GM18508 (cell line): ENCODE results near the gene NHLRC2.

Experiments used
- ATAC-seq: cut with Tn5 transposase; IDR thresholded peaks from one replicate; pipeline ENCODE4 v1.9.1; 2021; ENCODE audit warnings: moderate number of reproducible peaks; ENCODE audit not compliant: insufficient read depth, unreplicated experiment

The NHLRC2 gene

DNA sequence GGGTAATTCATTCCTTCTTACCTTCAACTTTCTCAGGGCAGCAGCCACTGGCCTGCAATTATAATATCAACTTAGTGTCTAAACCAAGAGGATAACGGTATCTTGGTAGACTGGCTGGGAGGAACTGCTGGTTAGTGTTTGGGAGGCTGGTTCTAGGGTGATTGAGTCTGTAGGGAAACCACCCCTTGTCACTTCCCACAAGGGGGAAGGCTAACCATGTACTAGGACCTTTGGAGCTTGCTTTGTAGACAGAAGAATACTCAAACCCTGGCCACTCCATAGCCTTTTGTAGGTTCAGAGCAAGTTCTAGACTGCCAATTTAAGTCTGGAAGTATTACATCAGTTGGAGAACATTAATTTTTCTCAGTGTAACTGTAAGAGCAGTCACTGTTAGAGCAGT, 51.3 kb downstream of the NHLRC2 start:
- no peak for ATAC-seq

DNA sequence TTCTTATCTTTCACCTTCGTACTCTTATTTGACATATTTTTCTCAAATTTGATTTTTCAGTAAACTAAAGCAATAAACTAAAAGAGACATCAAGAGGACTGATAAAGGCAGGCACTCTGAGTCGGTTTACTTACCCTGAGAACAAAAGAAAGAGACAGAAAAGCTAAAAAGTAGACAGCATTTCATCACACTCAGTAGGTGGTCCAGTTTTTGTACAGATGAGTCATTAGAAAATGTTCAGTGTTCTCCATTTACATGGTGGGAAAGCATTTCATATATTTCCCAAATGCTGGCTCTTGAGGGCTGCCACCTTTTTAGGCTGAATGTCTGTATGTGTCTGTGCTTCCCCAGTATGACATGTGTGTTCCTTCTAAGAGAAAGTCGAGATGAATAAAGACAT, 52.7 kb downstream of the NHLRC2 start:
- no peak for ATAC-seq

DNA sequence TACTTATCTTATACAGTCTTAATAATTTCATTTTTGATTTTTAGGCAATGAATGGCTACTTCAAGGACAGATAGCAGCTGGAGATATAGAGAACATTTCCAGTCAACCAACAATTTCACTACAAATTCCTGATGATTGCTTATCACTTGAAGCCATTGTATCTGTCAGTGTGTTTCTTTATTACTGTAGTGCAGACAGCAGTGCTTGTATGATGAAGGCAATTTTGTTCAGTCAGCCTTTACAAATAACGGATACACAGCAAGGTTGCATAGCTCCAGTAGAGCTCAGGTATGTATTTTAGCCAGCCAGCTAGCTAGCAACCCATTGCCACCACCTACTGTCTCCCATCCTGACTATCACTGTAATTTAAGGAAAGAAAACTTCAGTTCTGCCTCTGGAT, 53.8 kb downstream of the NHLRC2 start:
- ATAC-seq: no peak

DNA sequence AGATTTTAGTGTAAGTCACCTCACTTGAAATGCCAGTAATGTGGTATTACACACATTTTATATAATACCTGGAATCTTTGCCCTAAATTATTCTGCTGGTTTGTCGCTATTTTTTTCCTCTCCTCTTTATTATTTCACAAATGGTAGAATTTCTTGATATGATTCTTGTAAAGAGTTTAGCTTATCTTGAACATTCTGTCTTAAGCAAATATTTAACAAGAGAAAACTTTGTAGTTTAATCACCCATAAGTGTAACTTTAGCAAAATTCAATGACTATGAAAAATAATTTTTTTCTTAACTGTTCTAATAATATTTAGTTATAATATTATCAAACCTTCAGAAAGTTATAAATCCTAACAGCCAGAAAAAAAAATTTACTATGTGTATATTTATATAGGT, 56.7 kb downstream of the NHLRC2 start:
- ATAC-seq: no peak

DNA sequence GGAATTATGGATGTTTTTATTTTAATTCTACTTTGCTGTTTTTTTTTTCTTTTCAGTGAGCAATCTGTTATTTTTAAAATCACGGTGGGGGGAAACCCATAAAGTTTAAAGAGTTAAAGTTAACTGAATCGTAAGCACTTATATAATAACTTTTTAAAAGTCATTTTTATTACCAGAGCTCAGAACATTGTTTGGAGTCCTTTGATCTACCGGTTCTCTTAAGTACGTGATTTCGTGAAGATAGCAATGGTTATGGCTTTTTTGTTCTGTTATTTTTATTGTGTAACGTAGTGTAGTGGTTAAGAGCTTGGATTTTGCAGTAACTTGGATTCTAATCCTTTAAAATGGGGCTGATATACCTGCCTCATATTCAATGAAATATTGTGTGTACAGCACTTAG, 57.4 kb downstream of the NHLRC2 start:
- ATAC-seq: no peak

DNA sequence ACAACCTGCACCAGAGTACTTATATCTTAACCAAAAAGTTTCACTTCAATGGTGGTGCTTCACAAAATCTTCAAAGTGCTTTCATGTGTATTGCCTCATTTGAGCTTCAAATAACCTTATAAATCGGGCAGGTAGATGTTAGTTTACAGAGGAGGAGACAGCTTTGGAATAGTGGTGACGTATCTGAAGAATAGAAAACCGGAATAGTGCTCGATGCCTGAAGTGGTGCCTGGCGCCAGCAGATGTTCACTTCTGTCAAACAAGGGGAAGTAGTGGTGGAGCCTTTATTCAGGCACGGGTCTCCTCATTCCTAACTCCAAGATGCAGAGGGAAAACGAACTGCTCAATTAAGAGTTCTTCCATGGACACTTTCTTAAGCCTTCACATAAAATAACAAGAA, 58.1 kb downstream of the NHLRC2 start:
- no peak for ATAC-seq

DNA sequence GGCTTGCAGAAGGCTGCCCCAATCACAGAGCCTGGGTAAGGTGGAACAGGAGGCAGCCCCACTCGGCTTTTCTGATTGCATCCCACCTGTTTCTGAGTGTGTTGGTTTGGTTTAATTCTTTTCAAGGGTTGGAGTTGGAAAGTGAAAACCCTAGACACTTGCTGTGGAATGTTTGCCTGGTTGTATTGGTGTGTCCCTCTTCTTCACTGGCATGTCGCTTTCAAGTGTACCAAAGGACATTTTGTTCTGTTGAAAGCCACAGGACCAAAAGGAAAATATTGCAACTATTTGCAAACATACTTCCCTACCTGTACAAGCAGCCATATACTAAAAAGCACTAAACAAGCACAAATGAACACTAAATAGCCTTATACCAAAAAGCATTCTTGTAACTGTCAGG, 60.5 kb downstream of the NHLRC2 start:
- ATAC-seq: no peak

DNA sequence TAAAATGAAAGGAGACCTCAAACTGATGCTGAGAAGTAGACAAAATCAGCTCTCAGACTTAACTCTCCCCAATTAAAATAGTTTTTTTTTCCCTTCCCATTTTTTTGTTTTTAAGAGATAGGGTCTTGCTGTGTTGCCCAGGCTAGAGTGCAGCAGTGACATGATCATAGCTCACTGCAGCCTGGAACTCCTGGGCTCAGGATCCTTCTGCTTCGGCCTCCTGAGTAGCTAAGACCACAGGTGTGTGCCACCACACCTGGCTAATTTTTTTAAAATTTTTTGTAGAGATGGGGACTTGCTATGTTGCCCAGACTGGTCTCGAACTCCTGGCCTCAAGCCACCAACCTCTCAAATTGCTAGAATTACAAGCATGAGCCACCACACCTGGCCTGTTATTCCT, 61.1 kb downstream of the NHLRC2 start:
- ATAC-seq: no peak

DNA sequence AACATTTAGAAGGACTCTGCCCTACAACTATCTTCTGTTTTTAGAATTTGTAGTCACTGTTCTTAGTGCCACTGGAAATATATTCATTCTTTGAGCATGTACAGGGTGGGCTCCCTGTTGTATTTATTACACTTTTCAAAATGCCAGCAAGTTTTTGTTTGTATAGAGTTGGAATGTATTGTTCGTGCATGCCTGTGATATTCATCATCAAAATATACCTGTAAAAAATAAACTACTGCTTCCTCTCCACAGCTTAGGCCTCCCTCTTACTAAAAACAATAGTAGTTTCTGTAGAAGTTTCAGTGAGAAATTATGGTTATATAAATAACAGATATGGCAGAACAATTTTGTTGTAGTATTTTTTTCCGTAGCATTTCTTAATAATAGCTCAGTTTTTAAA, 61.6 kb downstream of the NHLRC2 start:
- ATAC-seq: no peak

DNA sequence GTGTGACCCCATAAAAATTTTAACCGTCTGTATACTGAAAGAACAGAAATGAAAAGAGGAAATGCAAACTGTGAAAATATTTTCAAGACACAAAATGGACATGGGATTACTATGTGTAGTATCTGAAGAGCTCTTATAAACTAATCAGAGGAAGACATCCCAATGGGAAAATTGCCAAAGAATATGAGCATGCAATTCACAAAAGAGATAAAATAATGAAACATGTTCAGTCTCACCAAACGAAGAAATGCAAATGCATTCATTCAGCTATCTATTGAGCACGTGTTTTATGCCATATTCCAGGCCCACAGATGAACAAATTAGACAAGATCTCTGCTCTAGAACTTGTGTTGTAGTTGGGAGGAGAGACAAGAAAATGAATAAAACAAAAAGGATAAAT, 63.2 kb downstream of the NHLRC2 start:
- no peak for ATAC-seq

DNA sequence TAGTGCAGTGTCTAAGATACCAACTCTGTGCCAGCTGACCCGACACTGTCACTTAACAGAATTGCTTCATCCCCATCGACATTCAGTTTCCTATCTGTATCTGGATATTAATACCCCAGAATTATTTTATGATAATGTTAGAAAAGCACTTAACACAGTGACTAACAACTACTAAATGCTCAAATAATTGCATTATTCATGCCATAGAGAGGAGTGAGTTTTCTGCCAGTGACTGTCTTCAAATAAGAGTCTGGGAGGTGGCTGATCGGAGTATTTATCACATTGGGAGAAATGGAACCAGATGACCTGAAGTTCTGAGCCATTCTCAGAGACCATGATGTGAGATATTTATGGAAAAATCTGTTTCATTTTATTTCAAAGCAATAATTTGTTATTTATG, 65.7 kb downstream of the NHLRC2 start:
- ATAC-seq: no peak

DNA sequence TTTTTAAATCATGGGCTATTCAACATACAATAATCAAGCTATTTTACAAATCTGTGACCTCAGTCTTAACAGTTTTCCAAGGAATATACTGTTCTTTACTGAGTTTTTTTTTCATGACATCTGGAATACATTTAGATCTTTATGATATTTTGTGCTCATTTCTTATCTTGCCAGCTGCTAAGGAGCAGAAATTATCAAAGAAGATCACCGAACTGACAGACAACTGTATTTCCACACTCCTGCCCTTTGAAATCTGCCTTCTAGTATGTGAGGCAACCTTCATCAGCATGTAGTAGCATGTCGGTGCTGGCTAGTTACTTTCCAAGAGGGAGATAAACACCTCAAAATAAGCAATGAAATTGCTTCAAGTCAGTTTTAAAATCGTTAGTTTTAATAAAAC, 66.4 kb downstream of the NHLRC2 start:
- ATAC-seq: no peak

DNA sequence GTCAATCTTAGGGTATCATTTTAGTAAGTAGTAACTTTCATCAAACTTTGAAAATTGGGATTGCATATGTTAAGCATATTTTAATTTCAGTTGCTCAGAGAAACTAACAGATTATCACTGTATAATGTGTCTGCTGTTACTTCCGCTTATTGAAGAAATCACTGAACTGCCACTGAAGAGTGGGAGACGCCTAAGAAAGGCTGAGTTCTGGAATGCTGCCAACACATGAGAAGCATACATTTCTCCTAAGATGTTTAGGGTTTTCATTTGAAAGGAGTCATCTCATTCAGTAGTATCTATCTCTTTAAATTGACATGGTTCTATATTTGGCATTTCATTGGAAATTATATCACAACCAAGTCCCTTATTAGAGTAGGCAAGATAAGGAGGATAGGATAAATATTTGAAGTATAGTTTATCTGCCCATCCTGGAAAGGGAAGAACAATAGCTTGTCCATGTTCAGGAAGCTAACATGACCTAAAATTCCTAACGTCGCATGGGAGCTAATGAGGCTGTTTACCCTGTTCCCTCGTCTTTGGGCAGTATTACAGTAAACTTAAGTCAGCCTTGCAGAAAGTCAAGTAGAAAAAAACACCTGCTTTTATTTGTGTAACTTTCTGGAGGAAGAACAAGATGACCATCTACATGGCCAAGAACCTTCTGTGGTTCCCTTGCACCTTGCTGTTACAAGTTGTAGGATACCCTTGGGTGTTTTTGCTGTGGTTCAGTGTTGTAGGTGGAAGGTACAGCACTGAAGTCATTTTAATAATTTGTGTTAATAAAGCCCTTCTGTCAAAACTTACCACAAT, 67.3 kb downstream of the NHLRC2 start:
- no peak for ATAC-seq

DNA sequence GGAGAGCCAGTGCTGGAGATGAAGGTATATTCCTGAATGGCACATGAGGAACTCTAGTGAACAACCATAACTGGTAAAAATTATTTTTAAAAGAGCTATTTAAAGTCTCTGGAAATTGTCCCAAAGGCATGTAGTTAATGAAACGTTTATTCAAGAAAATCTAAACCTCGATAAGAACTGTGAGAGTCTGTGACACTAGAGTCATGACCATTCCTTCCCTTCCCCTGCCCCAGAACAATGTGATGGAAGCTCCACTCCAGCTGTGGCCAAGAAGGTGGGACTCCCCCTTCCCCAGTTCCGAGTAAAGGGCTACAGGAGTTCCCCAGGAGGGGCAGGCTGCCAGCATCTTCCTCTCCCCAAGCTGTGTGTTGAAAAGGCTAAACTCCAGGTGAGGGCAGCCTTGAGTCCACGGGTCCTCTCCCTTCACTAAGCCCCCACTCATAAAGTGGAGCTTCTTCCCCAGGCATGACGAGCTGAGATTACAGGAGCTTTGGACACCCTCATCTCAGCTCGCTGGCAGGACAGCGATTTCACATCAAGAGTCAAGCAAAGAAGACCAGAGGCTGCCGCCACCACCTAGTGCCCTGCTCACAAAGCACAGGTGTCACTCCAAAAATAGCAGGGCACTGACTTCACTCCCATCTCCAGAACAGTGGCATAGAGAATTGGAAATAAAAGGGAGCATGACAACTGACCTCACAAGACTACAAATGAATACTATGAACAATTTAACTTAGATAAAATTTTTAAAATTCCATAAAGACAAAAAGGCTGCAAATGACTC, 68.5 kb downstream of the NHLRC2 start:
- no peak for ATAC-seq

DNA sequence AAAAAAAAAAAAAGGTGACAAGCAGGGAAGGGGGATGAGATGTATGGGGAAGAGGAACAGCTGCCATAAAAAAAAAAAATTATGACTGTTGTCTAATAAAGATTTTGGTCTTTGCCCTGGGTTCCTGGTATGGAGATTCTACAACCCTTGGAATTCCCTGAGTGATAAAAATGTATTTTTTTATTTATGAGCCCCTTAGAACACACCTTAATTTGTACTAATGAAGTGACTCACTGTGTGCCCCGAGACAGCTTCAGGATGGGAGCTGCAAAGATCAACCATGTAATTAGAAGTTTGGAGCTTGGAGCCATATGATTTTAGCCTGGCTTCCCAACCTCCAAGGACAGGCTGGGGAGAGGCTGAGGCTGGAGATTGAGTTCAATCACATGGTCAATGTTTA, 69.7 kb downstream of the NHLRC2 start:
- no peak for ATAC-seq

DNA sequence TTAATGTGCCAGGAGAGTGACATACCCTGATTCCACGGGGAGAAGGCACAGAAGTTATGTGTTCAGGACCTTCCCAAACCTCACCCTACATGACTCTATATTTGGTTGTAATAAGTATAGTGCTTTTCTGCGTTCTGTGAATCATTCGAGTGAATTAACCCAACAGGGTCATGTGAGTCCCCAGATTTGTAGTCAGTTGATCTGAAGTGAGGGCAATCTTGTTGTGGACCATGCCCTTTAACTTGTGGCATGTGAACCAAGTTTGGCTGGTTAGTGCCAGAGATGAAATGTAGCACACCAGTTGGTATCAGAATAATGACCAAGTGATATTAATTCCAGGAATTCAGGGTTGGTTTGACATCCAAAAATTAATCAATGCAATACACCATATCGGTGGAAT, 70.2 kb downstream of the NHLRC2 start:
- ATAC-seq: no peak

DNA sequence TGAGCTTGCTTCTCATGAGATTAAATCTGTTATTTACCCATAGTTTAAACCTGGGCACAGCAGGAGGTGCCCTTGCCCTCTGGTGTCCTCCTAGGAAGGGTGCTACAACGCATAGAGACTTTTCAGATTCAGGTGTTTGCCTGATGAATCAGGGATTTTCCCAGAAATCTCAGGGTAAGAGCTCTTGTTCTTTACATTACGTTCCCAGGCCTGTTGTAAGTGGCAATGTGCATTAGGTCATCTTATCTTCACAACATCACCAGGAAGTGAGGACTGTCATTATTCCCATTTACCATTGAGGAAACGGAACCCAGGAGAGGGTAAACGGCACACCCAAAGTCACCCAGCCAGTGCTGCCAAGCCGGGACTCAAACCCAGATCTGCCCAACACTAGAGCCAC, 73.0 kb downstream of the NHLRC2 start:
- ATAC-seq: no peak

DNA sequence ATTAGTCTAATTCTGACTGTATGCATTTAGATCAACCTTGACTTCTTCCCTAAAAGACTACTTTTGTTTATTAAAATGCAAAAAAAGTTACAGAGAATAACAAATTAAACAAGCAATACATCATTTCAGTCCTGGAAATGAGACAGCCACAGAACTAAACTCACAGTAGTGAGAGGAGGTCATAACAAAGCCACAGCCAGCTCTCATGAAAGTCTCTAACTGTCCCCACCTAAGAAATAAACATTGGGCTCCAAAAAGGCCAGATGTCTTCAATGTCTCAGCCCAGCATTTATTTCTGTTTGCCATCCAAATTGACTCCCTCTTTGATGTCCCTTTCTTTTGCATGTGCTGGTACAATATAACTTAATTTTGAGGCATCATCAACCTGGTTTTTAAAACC, 74.4 kb downstream of the NHLRC2 start:
- ATAC-seq: no peak

DNA sequence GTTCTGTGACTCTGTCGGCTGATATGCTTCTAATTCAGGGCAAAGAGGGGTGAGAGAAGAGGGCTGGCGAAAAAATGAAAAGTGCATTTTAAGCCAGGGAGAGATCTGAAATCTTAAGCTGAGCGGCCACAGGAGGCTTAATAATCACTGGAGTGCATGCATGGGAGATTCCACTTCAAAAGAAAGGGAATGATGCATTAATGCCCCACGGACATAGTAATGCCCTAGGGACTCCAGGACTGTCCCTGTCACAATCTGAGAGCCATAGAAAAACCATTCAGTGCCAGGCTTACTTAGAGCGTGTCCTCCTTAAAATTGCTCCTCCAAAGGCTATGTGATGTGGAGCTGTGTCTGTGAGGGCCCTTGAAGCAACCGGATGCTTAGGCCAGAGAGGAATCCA, 75.1 kb downstream of the NHLRC2 start:
- no peak for ATAC-seq

DNA sequence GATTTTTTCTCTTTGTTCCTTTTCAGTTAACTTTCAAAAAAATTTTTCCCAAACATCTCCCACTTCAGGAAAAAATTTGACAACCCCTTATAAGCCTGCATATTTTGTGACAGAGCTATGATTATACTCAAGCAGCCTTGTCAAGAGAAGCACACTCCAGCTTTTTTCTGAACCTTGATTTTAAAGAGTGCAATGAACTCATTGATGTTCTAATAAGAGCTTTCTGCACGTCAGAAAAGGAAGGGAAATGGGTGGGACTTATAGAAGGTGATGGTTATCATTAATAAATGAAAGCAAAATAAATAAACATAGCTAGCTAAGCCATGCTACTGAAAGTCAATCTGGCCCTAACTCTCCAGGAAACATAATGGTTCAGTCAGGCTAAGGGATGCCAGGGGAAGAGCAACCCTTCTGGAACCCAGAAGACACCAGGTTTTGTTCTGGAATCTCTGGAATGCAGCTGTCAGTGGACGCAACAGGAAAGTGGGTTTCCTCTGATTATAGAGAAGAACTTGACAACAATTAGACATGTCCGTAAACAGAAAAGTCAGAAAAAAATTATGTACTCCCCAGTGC, 76.1 kb downstream of the NHLRC2 start:
- no peak for ATAC-seq

DNA sequence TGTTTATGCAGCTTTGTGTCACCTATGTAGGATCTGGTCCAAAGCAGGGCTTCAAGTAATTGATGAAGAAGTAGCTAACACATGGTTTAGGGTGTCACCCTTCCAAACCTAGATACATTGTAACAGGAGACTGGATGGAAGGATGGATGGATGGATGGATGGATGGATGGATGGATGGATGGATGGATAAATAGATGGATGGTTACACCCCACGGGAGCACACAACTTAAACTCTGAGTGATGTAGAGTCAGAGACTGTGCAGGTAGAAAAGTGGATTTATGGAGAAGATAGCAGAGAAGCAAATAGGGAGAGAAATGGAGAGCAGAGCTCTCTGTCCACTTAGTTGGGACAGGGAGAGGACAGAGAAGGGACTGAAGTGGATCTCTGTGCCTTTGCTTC, 78.4 kb downstream of the NHLRC2 start:
- ATAC-seq: no peak
